Glutamatergic neuron (in vitro differentiated cells): ENCODE results near the gene INPP4A. TPM values are rescaled to one million over a fixed set of nuclear protein-coding genes. Genes with fewer than 3 reads are reported as not detected.

Experiments used
- DNase-seq: peaks from one replicate; pipeline ENCODE4 v3.0.0; 2022
- H3K27ac Mint-ChIP-seq: one replicate; pipeline ENCODE4 v1.8.0; 2020; ENCODE audit warnings: mild to moderate bottlenecking, mixed read lengths, inconsistent platforms; ENCODE audit not compliant: unreplicated experiment
- H3K27me3 Mint-ChIP-seq: one replicate; pipeline ENCODE4 v1.8.0; 2020; ENCODE audit warnings: mild to moderate bottlenecking, moderate library complexity, mixed read lengths, inconsistent platforms; ENCODE audit not compliant: unreplicated experiment
- H3K36me3 Mint-ChIP-seq: one replicate; pipeline ENCODE4 v1.8.0; 2020; ENCODE audit warnings: mild to moderate bottlenecking, mixed read lengths, inconsistent platforms; ENCODE audit not compliant: unreplicated experiment
- H3K4me1 Mint-ChIP-seq: one replicate; pipeline ENCODE4 v1.8.0; 2020; ENCODE audit warnings: mild to moderate bottlenecking, low read depth, mixed read lengths, inconsistent platforms; ENCODE audit not compliant: unreplicated experiment
- H3K4me3 Mint-ChIP-seq: one replicate; pipeline ENCODE4 v1.8.0; 2020; ENCODE audit warnings: mild to moderate bottlenecking, mixed read lengths, inconsistent platforms; ENCODE audit not compliant: unreplicated experiment
- H3K9me3 Mint-ChIP-seq: one replicate; pipeline ENCODE4 v1.8.0; 2020; ENCODE audit warnings: mild to moderate bottlenecking, moderate library complexity, mixed read lengths, inconsistent platforms; ENCODE audit not compliant: unreplicated experiment
- total RNA-seq: library from RNA; stranded (reverse); fragmentation: NEBNext Ultra II Directional; extraction: Animal tissue kit (Norgen Biotek cat#: 25700); gene quantifications from one replicate; pipeline ENCODE4 v1.2.1, GENCODE V29; 2021; ENCODE audit not compliant: unreplicated experiment
- TF ChIP-seq, protein P1 (sequence below): fragments of 200-600 bp; sonication (generic); IDR thresholded peaks from one replicate; pipeline ENCODE4 v1.5.0; 2021; ENCODE audit not compliant: partially characterized antibody, unreplicated experiment

The INPP4A gene
- total RNA-seq, 1 donor from 2014 or later = 54.5 TPM

DNA sequence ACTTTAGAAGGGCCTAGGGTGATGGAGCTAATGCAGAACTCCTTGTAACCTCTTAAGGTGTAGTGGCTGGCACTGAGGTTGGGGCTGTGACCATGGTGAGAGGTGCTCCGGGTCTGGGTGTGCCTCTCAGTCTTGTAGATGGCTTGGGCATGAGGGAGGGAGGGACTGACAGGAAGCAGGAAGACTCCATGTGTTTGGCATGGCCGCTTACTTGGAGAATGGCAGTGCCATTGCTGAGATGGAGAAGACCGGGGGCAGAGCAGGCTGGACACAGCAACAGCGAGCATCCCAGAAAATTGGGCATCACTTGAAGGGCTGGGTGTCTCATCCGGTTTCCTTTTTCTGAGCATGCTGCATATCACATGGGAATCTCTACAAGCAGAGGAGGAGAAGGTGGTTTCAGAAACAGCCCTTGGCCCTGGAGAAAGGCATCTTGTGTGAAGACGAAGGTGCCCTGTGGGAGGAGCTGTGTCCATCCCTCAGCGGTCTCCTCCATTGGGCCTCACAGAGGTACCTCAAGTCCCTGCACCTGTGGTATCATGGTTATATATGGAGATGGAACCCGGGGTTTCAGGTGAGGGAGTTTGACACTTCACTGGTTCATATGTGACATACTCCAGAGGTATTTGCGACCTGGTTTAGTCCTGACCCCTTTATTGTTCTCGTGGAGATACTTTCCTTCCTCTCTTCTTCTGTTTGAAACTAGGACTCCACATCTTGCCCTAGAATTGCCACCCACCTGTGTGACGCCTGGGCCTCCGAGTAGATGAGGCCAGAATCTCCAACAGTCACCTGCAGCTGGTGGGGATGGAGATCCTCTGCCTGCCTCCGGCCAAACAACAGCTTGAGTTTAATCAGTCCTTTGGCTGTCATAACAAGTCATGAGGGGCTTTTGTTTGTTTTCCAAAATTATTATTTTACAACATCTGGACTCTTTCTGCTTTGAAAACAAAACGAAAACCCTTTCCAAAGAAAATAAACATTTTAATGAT, 45.6 kb downstream of the INPP4A start:
- Mint-ChIP-seq H3K27ac (no peak overlapping the region), H3K4me3 (no peak overlapping the region), H3K9me3 (no peaks in the 10 kb centered on the region), H3K4me1 (peaks cover 5% of the 10 kb centered on the region), H3K27me3 (peaks cover 1% of the 10 kb centered on the region), H3K36me3 (peaks cover 5% of the 10 kb centered on the region)
- TF ChIP-seq, protein P1, sequence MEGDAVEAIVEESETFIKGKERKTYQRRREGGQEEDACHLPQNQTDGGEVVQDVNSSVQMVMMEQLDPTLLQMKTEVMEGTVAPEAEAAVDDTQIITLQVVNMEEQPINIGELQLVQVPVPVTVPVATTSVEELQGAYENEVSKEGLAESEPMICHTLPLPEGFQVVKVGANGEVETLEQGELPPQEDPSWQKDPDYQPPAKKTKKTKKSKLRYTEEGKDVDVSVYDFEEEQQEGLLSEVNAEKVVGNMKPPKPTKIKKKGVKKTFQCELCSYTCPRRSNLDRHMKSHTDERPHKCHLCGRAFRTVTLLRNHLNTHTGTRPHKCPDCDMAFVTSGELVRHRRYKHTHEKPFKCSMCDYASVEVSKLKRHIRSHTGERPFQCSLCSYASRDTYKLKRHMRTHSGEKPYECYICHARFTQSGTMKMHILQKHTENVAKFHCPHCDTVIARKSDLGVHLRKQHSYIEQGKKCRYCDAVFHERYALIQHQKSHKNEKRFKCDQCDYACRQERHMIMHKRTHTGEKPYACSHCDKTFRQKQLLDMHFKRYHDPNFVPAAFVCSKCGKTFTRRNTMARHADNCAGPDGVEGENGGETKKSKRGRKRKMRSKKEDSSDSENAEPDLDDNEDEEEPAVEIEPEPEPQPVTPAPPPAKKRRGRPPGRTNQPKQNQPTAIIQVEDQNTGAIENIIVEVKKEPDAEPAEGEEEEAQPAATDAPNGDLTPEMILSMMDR = no peak
- no peak for DNase-seq

DNA sequence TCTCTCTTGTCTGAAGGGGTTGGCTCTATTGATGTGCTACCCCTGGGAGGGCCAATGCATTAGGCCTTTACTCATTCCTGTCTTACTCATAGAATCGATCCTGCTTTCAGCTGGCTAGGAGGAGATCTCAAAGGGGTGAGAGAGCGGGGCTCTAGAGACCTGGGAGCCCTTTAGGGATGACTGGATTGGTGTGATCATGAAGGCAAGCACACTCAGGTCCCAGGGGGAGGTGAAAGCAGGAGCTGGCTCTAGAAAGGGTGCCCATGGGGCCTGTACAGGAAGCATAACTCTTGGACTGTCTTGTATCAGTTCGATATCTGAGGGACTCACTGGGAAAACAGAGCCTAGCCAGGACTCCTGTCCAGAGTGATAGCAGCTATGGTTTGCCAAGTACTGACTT, 47.8 kb downstream of the INPP4A start:
- H3K4me1 Mint-ChIP-seq = peaks cover 3% of the 10 kb centered on the region
- DNase-seq = no peak
- TF ChIP-seq, protein P1 = no peak

DNA sequence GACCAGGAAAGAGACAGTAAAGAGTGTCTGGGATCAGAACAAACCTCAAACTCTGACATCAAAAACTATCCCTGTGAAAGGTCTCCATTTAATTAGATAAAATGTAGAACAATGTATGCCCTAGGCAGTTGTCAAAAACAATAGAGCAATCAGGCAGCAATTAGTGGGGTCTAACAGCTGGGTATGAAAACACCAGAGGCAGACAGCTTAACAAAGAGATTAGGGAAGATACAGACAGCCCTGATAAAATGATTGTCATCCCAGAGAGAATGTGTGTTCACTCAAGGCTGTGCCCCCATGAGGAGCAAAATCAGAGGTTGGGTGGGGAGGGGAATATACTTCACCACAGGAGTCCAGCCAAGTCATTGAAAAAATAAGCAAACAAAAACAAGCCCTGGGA, 50.0 kb downstream of the INPP4A start:
- peaks cover 10% of the 10 kb centered on the region for H3K4me1 Mint-ChIP-seq
- no peak overlapping the region for H3K4me3 Mint-ChIP-seq
- H3K27me3 Mint-ChIP-seq = peaks cover 4% of the 10 kb centered on the region
- peaks cover 17% of the 10 kb centered on the region for H3K9me3 Mint-ChIP-seq
- DNase-seq = no peak
- TF ChIP-seq, protein P1 = no peak
- peaks cover 21% of the 10 kb centered on the region for H3K36me3 Mint-ChIP-seq
- H3K27ac Mint-ChIP-seq = no peak overlapping the region

More for the DNA sequence above, 47.8 kb downstream of the INPP4A start:
- Mint-ChIP-seq H3K4me3 (no peak overlapping the region), H3K36me3 (peaks cover 15% of the 10 kb centered on the region), H3K27me3 (peaks cover 4% of the 10 kb centered on the region), H3K9me3 (peaks cover 10% of the 10 kb centered on the region), H3K27ac (no peak overlapping the region)

DNA sequence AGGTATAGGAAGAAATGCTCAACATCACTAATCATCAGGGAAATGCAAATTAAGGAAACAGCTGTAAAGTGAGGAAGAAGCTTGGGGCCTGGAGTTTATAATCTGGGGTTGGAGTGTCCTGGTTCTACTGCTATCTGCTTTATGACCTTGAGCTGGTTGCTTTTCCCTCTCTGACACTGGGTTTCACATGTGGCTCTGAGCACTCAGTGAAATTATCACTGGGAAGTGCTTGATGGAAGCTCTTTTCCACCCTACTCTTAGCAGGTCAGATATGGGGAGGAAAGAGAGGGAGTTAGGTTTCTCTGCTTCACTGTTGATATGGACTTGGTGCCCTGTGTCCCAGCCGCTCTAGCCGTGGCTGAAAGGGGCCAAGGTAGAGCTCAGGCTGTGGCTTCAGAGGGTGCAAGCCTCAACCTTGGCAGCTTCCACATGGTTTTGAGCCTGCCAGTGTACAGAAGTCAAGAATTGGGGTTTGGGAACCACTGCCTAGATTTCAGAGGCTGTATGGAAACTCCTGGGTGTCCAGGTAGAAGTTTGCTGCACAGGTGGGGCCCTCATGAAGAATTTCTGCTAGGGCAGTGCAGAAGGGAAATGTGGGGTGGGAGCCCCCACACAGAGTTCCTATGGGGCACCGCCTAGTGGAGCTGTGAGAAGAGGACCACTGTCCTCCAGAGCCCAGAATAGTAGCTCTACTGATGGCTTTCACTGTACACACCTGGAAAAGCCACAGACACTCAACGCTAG, 52.3 kb downstream of the INPP4A start:
- Mint-ChIP-seq H3K4me1 (peaks cover 13% of the 10 kb centered on the region), H3K9me3 (peaks cover 17% of the 10 kb centered on the region), H3K27me3 (peaks cover 3% of the 10 kb centered on the region), H3K36me3 (peaks cover 21% of the 10 kb centered on the region), H3K27ac (no peak overlapping the region), H3K4me3 (no peak overlapping the region)
- TF ChIP-seq, protein P1 = no peak
- no peak for DNase-seq
